Loucy (cell line): ENCODE measurements around the gene LHPP.

Source experiments
- H2AFZ ChIP-seq: fragments of 200-600 bp; sonication (generic); 2 replicates; pipeline ENCODE4 v1.6.0; 2016; ENCODE audit warnings: antibody characterized with exemption, mild to moderate bottlenecking, low read length, moderate library complexity
- H3F3A ChIP-seq: fragments of 200-600 bp; 2 replicates; pipeline ENCODE4 v1.6.0; 2016; ENCODE audit warnings: antibody characterized with exemption, low read depth, mild to moderate bottlenecking
- H3K27me3 ChIP-seq: fragments of 200-600 bp; sonication (generic); 2 replicates; pipeline ENCODE4 v1.6.1; 2014; ENCODE audit warnings: low read length, mild to moderate bottlenecking; ENCODE audit not compliant: insufficient read depth, poor library complexity, severe bottlenecking
- H3K36me3 ChIP-seq: fragments of 200-600 bp; sonication (generic); 2 replicates; pipeline ENCODE4 v1.6.1; 2016; ENCODE audit warnings: low read length; ENCODE audit not compliant: insufficient read depth
- H3K4me1 ChIP-seq: fragments of 200-600 bp; sonication (generic); 2 replicates; pipeline ENCODE4 v1.5.1; 2014; ENCODE audit warnings: low read length, mild to moderate bottlenecking; ENCODE audit not compliant: insufficient read depth, poor library complexity, severe bottlenecking
- H3K4me2 ChIP-seq: fragments of 200-600 bp; sonication (generic); 2 replicates; pipeline ENCODE4 v1.6.0; 2014; ENCODE audit warnings: antibody characterized with exemption, low read length, low read depth, mild to moderate bottlenecking; ENCODE audit not compliant: poor library complexity, severe bottlenecking
- H3K4me3 ChIP-seq: fragments of 200-600 bp; sonication (generic); 2 replicates; pipeline ENCODE4 v1.5.1; 2014; ENCODE audit warnings: low read length, mild to moderate bottlenecking, mixed read lengths; ENCODE audit not compliant: poor library complexity, severe bottlenecking
- H3K79me2 ChIP-seq: fragments of 200-600 bp; sonication (generic); 2 replicates; pipeline ENCODE4 v1.6.1; 2014; ENCODE audit warnings: low read length; ENCODE audit not compliant: insufficient read depth
- H3K9ac ChIP-seq: fragments of 200-600 bp; sonication (generic); 2 replicates; pipeline ENCODE4 v1.6.0; 2014; ENCODE audit warnings: mild to moderate bottlenecking, low read depth, low read length, moderate library complexity; ENCODE audit not compliant: poor library complexity, severe bottlenecking
- H3K9me2 ChIP-seq: fragments of 200-600 bp; sonication (generic); replicated peaks from 2 replicates; pipeline ENCODE4 v1.6.1; 2016; ENCODE audit warnings: low read depth, low read length, mixed read lengths
- H3K9me3 ChIP-seq: fragments of 200-600 bp; sonication (generic); 2 replicates; pipeline ENCODE4 v1.6.1; 2014; ENCODE audit warnings: mild to moderate bottlenecking, antibody characterized with exemption, low read length, low read depth; ENCODE audit not compliant: insufficient read depth
- H4K20me1 ChIP-seq: fragments of 200-600 bp; sonication (generic); 2 replicates; pipeline ENCODE4 v1.6.0; 2014; ENCODE audit warnings: antibody characterized with exemption, low read length, mild to moderate bottlenecking; ENCODE audit not compliant: insufficient read depth, poor library complexity, severe bottlenecking
- CTCF ChIP-seq: fragments of 200-600 bp; sonication (generic); conservative IDR thresholded peaks from 2 replicates; pipeline ENCODE4 v1.5.1; 2014; ENCODE audit warnings: mild to moderate bottlenecking, antibody characterized with exemption, low read length
- EZH2phosphoT487 ChIP-seq: fragments of 200-600 bp; IDR thresholded peaks from 2 replicates; pipeline ENCODE4 v1.6.1; 2018; ENCODE audit warnings: antibody characterized with exemption, mild to moderate bottlenecking, moderate library complexity, borderline replicate concordance

LHPP gene

DNA sequence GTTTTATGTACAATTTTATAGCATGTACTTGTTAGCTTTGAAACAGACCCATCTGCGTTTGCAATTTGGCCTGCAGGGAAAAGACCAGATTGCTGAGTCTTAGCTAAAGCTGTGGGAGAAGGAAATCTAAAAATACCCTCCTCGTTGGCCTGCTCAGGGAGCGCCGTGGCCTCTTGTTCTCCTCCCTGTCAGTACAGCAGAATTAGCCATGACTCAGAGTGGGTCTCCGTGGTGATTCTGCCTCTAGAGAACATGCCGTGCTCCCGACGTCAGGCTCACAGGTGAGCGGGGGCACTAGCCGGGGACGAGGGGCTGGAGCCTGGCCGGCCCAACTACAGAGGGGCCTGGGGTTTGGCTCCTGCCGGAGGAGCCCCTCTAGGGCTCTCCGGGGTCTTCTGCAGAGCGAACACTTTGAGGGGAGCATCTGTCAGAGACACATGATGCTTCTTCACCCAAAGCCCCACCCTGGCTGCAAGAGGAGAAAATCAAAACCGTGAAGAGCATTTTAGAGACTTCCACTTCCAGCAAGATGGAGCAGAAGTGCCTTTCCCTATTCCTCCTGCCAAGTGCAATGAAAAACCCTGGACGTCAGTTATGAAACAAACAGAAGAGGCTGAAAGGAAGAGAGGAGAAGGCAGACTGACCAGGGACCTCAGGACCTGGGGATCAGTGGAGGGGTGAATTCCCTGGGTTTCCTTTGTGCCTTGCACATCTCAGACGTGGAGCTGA, 98.9 kb downstream of the LHPP start:
- Histone ChIP-seq H3K27me3 (no peaks in the 10 kb centered on the region), H3K4me2 (no peak overlapping the region), H2AFZ (no peak overlapping the region), H3K4me3 (no peak overlapping the region), H3K9me2 (no peaks in the 10 kb centered on the region), H3K4me1 (no peaks in the 10 kb centered on the region), H4K20me1 (no peaks in the 10 kb centered on the region), H3K9me3 (no peaks in the 10 kb centered on the region), H3F3A (no peaks in the 10 kb centered on the region), H3K79me2 (no peaks in the 10 kb centered on the region), H3K9ac (no peak overlapping the region), H3K36me3 (no peaks in the 10 kb centered on the region)
- TF ChIP-seq EZH2phosphoT487, result no peak
- TF ChIP-seq CTCF, result no peak

GRCh38 chr10:124561206-124561605, 99.6 kb downstream of the LHPP start:
- TF ChIP-seq CTCF (no peak), EZH2phosphoT487 (no peak)
- Histone ChIP-seq H3K9me3 (no peaks in the 10 kb centered on the region), H3K4me1 (no peaks in the 10 kb centered on the region), H3K9me2 (no peaks in the 10 kb centered on the region), H3K4me3 (no peak overlapping the region), H3K9ac (no peak overlapping the region), H3F3A (no peaks in the 10 kb centered on the region), H4K20me1 (no peaks in the 10 kb centered on the region), H3K79me2 (no peaks in the 10 kb centered on the region), H3K4me2 (no peak overlapping the region), H2AFZ (no peak overlapping the region), H3K36me3 (no peaks in the 10 kb centered on the region), H3K27me3 (no peaks in the 10 kb centered on the region)

GRCh38 chr10:124562425-124563060, 100.9 kb downstream of the LHPP start:
- no peak overlapping the region for H3K4me2 ChIP-seq
- TF ChIP-seq EZH2phosphoT487 (no peak), CTCF (no peak)
- no peak overlapping the region for H2AFZ ChIP-seq
- H3K36me3 ChIP-seq, result no peaks in the 10 kb centered on the region
- H3K9me3 ChIP-seq, result no peaks in the 10 kb centered on the region
- H3F3A ChIP-seq, result no peaks in the 10 kb centered on the region
- H3K9ac ChIP-seq, result no peak overlapping the region
- H3K9me2 ChIP-seq, result no peaks in the 10 kb centered on the region
- no peaks in the 10 kb centered on the region for H3K79me2 ChIP-seq
- no peaks in the 10 kb centered on the region for H3K4me1 ChIP-seq
- no peaks in the 10 kb centered on the region for H3K27me3 ChIP-seq
- no peaks in the 10 kb centered on the region for H4K20me1 ChIP-seq
- H3K4me3 ChIP-seq, result no peak overlapping the region
